Adipocyte (in vitro differentiated cells): ENCODE measurements around the gene PABPN1L.
"Not testable (repeated sequence)": the region's sequence is repeated elsewhere in the genome, so short reads cannot be mapped to it uniquely, and the experiment has no call there.

Source experiments
- DNase-seq: peaks from one replicate; pipeline ENCODE4 v3.0.0-alpha.2; 2015; ENCODE audit warnings: low read depth
- H3K27me3 ChIP-seq: replicated peaks from 2 replicates; pipeline ENCODE4 v1.7.0; 2013; ENCODE audit warnings: mild to moderate bottlenecking, low read length, moderate library complexity; ENCODE audit not compliant: control insufficient read depth, insufficient read depth
- H3K36me3 ChIP-seq: 2 replicates; pipeline ENCODE4 v1.7.0; 2013; ENCODE audit warnings: low read length, mild to moderate bottlenecking, moderate library complexity; ENCODE audit not compliant: control insufficient read depth, insufficient read depth, severe bottlenecking
- H3K4me1 ChIP-seq: 2 replicates; pipeline ENCODE4 v1.7.0; 2013; ENCODE audit warnings: mild to moderate bottlenecking, low read length, moderate library complexity; ENCODE audit not compliant: control insufficient read depth, insufficient read depth
- H3K4me3 ChIP-seq: 2 replicates; pipeline ENCODE4 v1.7.0; 2013; ENCODE audit warnings: mild to moderate bottlenecking, low read length, moderate library complexity
- H3K9ac ChIP-seq: 2 replicates; pipeline ENCODE4 v1.7.0; 2013; ENCODE audit warnings: mild to moderate bottlenecking, low read length, moderate library complexity
- H3K9me3 ChIP-seq: 2 replicates; pipeline ENCODE4 v1.7.0; 2013; ENCODE audit warnings: mild to moderate bottlenecking, low read length, moderate library complexity; ENCODE audit not compliant: control insufficient read depth

Gene PABPN1L

GRCh38 chr16:88899901-88900661 lies 33.6 kb upstream of the PABPN1L start:
- H3K9ac ChIP-seq = no peak overlapping the region
- no peaks in the 10 kb centered on the region for H3K36me3 ChIP-seq
- peaks cover 11% of the 10 kb centered on the region for H3K27me3 ChIP-seq
- no peaks in the 10 kb centered on the region for H3K4me1 ChIP-seq
- H3K4me3 ChIP-seq = no peak overlapping the region
- no peaks in the 10 kb centered on the region for H3K9me3 ChIP-seq
- DNase-seq = no peak

GRCh38 chr16:88897696-88898425 lies 31.4 kb upstream of the PABPN1L start:
- Histone ChIP-seq H3K9me3 (no peaks in the 10 kb centered on the region), H3K27me3 (peaks cover 4% of the 10 kb centered on the region), H3K4me3 (no peak overlapping the region), H3K9ac (no peak overlapping the region), H3K4me1 (no peaks in the 10 kb centered on the region), H3K36me3 (no peaks in the 10 kb centered on the region)
- DNase-seq = no peak

- Histone ChIP-seq H3K4me1 (no peaks in the 10 kb centered on the region), H3K27me3 (peaks cover 4% of the 10 kb centered on the region), H3K36me3 (no peaks in the 10 kb centered on the region), H3K4me3 (no peak overlapping the region), H3K9me3 (no peaks in the 10 kb centered on the region), H3K9ac (no peak overlapping the region)
- no peak for DNase-seq
These were observed 30.0 kb upstream of the PABPN1L start for GRCh38 chr16:88896238-88897070.

GRCh38 chr16:88895335-88895734 lies 28.9 kb upstream of the PABPN1L start:
- no peak for DNase-seq
- Histone ChIP-seq H3K4me3 (no peak overlapping the region), H3K9ac (no peak overlapping the region), H3K36me3 (no peaks in the 10 kb centered on the region), H3K4me1 (no peaks in the 10 kb centered on the region), H3K9me3 (no peaks in the 10 kb centered on the region), H3K27me3 (peaks cover 6% of the 10 kb centered on the region)

GRCh38 chr16:88894681-88895300 lies 28.3 kb upstream of the PABPN1L start:
- Histone ChIP-seq H3K9ac (no peak overlapping the region), H3K27me3 (peaks cover 11% of the 10 kb centered on the region), H3K4me1 (no peaks in the 10 kb centered on the region), H3K9me3 (no peaks in the 10 kb centered on the region), H3K4me3 (no peak overlapping the region), H3K36me3 (no peaks in the 10 kb centered on the region)
- no peak for DNase-seq

- H3K36me3 ChIP-seq, H3K9ac ChIP-seq, H3K4me3 ChIP-seq, DNase-seq, H3K4me1 ChIP-seq, H3K9me3 ChIP-seq: not testable (repeated sequence)
- peaks cover 11% of the 10 kb centered on the region for H3K27me3 ChIP-seq
These were observed 27.8 kb upstream of the PABPN1L start for GRCh38 chr16:88894266-88894665.

GRCh38 chr16:88893127-88893968 lies 26.9 kb upstream of the PABPN1L start:
- Histone ChIP-seq H3K9ac (no peak overlapping the region), H3K4me1 (no peaks in the 10 kb centered on the region), H3K4me3 (no peak overlapping the region), H3K27me3 (peaks cover 11% of the 10 kb centered on the region), H3K36me3 (no peaks in the 10 kb centered on the region), H3K9me3 (no peaks in the 10 kb centered on the region)
- no peak for DNase-seq

GRCh38 chr16:88892065-88892464 lies 25.6 kb upstream of the PABPN1L start:
- no peak overlapping the region for H3K4me3 ChIP-seq
- no peaks in the 10 kb centered on the region for H3K9me3 ChIP-seq
- DNase-seq = no peak
- no peaks in the 10 kb centered on the region for H3K36me3 ChIP-seq
- no peak overlapping the region for H3K9ac ChIP-seq
- H3K27me3 ChIP-seq = peaks cover 11% of the 10 kb centered on the region
- H3K4me1 ChIP-seq = peaks cover 8% of the 10 kb centered on the region

GRCh38 chr16:88891083-88891482 lies 24.6 kb upstream of the PABPN1L start:
- H3K9me3 ChIP-seq = no peaks in the 10 kb centered on the region
- peaks cover 11% of the 10 kb centered on the region for H3K27me3 ChIP-seq
- no peak overlapping the region for H3K9ac ChIP-seq
- no peaks in the 10 kb centered on the region for H3K36me3 ChIP-seq
- peaks cover 8% of the 10 kb centered on the region for H3K4me1 ChIP-seq
- H3K4me3 ChIP-seq = no peak overlapping the region
- no peak for DNase-seq

- H3K36me3 ChIP-seq, H3K4me1 ChIP-seq, H3K9ac ChIP-seq, DNase-seq, H3K4me3 ChIP-seq, H3K9me3 ChIP-seq: not testable (repeated sequence)
- H3K27me3 ChIP-seq = peaks cover 11% of the 10 kb centered on the region
These were observed 23.4 kb upstream of the PABPN1L start for GRCh38 chr16:88889702-88890352.
